GM13977 (cell line): ENCODE data around the gene DHX58.

Experiments used
- DNase-seq: peaks from one replicate; pipeline ENCODE4 v3.0.0; 2012; ENCODE audit warnings: low spot score
- CTCF ChIP-seq: IDR thresholded peaks from 2 replicates; pipeline ENCODE4 v1.5.1; 2012; ENCODE audit warnings: mild to moderate bottlenecking, control low read depth; ENCODE audit not compliant: insufficient read depth; ENCODE audit errors: extremely low read depth, missing control alignments
- in situ Hi-C: fragments of 300-500 bp; cut with MboI; formaldehyde crosslinking; loops from one replicate; pipeline ENCODE4 v1.12.0; 2022; ENCODE audit warnings: low sequenced_read_pairs, low pct_unique_long_range_greater_than_20kb, mixed read lengths, inconsistent platforms; ENCODE audit not compliant: unreplicated experiment

The DHX58 gene

GRCh38 chr17:42101513-42102292 lies 10.8 kb downstream of the DHX58 start:
- in situ Hi-C loops: loop anchor here (10.0 to 25.0 kb wide), 2 partner anchors 137 to 364 kb away; partner anchors contain the start of genes CNP and HAP1
- peak; percentile 87 for DNase-seq

GRCh38 chr17:42098730-42099399 lies 13.6 kb downstream of the DHX58 start:
- no peak for DNase-seq
- in situ Hi-C loops: no loop called here
- TF ChIP-seq CTCF: no peak

More at GRCh38 chr17:42101513-42102292, 10.8 kb downstream of the DHX58 start:
- TF ChIP-seq CTCF: peak; percentile 90

GRCh38 chr17:42097691-42098631 lies 14.6 kb downstream of the DHX58 start, which contains the start of gene ZNF385C:
Gene ZNF385C (minus strand): TSS chr17:42098473. CDS start chr17:42063056, 35,417 bp downstream.
- in situ Hi-C loops: no loop called here
- DNase-seq: peak; percentile 71
- no peak for TF ChIP-seq CTCF

GRCh38 chr17:42096360-42097111 lies 16.0 kb downstream of the DHX58 start:
- in situ Hi-C loops: no loop called here
- TF ChIP-seq CTCF: no peak
- no peak for DNase-seq

- no peak for DNase-seq
- in situ Hi-C loops: no loop called here
- TF ChIP-seq CTCF: no peak
These were observed 18.0 kb downstream of the DHX58 start for GRCh38 chr17:42094375-42095069.
